ENCODE measurements around the gene TP53TG5. TPM values are rescaled to one million over a fixed set of nuclear protein-coding genes. Genes with fewer than 3 reads are reported as not detected.
A peak's percentile ranks its signal among the peaks of the same experiment; 100 is the strongest.

TP53TG5 gene
- polyA plus RNA-seq, 6 donors from 2014 or later: 0.14 to 0.29 (median 0.21) TPM; not detected in 2

- no peaks in the 10 kb centered on the region for H3K4me1 Mint-ChIP-seq
- H3K27me3 Mint-ChIP-seq: peaks cover 10 to 53% (median 33%) of the 10 kb centered on the region in 3 donors
- DNase-seq: no peak
- no peak overlapping the region for H3K27ac Mint-ChIP-seq
- H3K36me3 Mint-ChIP-seq: no peaks in the 10 kb centered on the region
- H3K4me3 Mint-ChIP-seq: no peak overlapping the region
- ATAC-seq (ENCODE audit: low read depth in 2 of 2): no peak
- no peaks in the 10 kb centered on the region for H3K9me3 Mint-ChIP-seq
These were observed 40.6 kb downstream of the TP53TG5 start for GRCh38 chr20:45337367-45338120.

- peaks cover 10 to 48% (median 33%) of the 10 kb centered on the region in 3 donors for H3K27me3 Mint-ChIP-seq
- no peaks in the 10 kb centered on the region for H3K36me3 Mint-ChIP-seq
- DNase-seq: no peak
- ATAC-seq (ENCODE audit: low read depth in 2 of 2): no peak
- H3K9me3 Mint-ChIP-seq: no peaks in the 10 kb centered on the region
- peak overlapping the region in 1 of 6 donors; percentile 30 for H3K27ac Mint-ChIP-seq
- H3K4me1 Mint-ChIP-seq: no peaks in the 10 kb centered on the region
- H3K4me3 Mint-ChIP-seq: no peak overlapping the region
These were observed 41.4 kb downstream of the TP53TG5 start for GRCh38 chr20:45336530-45337366.

GRCh38 chr20:45330476-45330875, 47.6 kb downstream of the TP53TG5 start:
- Mint-ChIP-seq H3K27ac (no peak overlapping the region), H3K27me3 (peaks cover 0 to 7% (median 3%) of the 10 kb centered on the region in 3 donors), H3K36me3 (no peaks in the 10 kb centered on the region), H3K4me3 (no peak overlapping the region), H3K9me3 (no peaks in the 10 kb centered on the region), H3K4me1 (peaks cover 0 to 16% (median 11%) of the 10 kb centered on the region in 3 donors)
- no peak for DNase-seq
- ATAC-seq (ENCODE audit: low read depth in 2 of 2): no peak

DNA sequence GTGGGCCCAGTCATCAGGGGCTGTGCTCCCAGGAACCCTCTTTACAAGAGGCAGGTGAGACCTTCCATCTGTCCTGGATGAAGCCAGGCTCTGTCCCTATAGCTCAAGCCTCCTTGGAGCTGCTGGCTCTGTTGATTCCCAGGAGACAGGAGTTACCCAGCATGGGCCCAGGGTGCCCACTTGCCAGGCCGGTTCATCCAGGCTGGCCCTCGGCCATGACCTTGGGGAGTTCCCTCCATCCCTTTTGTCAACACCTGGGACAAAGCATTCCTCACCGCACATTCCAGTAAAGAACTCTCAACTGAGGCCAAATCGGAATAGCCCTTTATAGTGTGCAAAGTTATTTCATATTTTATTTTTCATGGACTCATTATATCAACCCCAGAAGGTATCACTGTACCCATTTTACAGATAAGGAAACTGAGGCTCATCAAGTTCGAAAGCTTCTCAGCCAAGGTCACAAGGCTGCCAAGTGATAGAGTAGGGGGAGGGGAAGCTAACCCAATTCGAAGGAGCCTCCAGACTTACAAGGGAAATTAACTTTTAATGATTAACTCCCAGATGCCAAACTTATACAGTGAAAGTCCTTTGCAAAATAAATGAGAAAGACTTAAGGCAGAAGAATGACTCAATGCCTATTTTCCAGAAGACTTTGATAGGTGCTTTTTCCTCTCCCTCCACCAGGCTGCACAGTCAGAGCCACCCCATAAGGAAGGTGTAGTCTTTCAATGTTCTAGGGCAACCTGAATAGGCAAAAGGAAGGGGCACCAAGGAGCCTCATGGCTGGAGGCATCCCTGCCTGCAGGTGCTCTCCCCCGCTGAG, 48.4 kb downstream of the TP53TG5 start:
- Mint-ChIP-seq H3K27me3 (peaks cover 0 to 6% (median 0%) of the 10 kb centered on the region in 3 donors), H3K4me1 (peaks cover 0 to 19% (median 11%) of the 10 kb centered on the region in 3 donors), H3K4me3 (peak overlapping the region in 1 of 8 donors; percentile 56), H3K36me3 (no peaks in the 10 kb centered on the region), H3K27ac (no peak overlapping the region), H3K9me3 (no peaks in the 10 kb centered on the region)
- DNase-seq (no peak), ATAC-seq (ENCODE audit: low read depth in 2 of 2) (no peak)

DNA sequence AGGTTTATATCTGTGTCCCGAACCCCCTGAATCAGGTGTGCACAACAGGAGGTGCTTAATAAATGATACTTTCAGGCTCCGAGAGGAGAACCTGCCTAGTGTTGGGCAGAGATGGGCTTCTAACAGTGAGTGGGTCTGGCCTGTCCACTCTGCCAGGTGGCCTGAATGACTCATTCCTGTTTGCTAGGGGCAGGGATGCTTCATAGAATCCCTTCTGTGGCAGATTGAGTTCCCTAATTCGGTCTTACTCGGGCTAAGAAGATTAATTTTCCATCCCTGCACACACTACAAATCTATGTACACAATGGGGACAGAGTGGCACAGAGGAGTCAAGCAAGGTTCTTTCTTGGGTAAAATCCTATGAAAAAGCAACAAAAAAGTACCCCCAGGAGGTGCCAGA, 49.7 kb downstream of the TP53TG5 start:
- H3K36me3 Mint-ChIP-seq: no peaks in the 10 kb centered on the region

GRCh38 chr20:45325371-45325770, 52.8 kb downstream of the TP53TG5 start:
- DNase-seq (no peak), ATAC-seq (ENCODE audit: low read depth in 2 of 2) (no peak)
- peak overlapping the region in 1 of 6 donors; percentile 39 for H3K27ac Mint-ChIP-seq
- no peaks in the 10 kb centered on the region for H3K27me3 Mint-ChIP-seq
- no peaks in the 10 kb centered on the region for H3K36me3 Mint-ChIP-seq
- H3K4me1 Mint-ChIP-seq: peaks cover 7 to 50% (median 20%) of the 10 kb centered on the region in 3 donors
- no peak overlapping the region for H3K4me3 Mint-ChIP-seq
- H3K9me3 Mint-ChIP-seq: peaks cover 0 to 6% (median 3%) of the 10 kb centered on the region in 7 donors

More for the DNA sequence above, 49.7 kb downstream of the TP53TG5 start:
- DNase-seq (no peak), ATAC-seq (ENCODE audit: low read depth in 2 of 2) (no peak)
- Mint-ChIP-seq H3K4me1 (peaks cover 0 to 21% (median 11%) of the 10 kb centered on the region in 3 donors), H3K4me3 (no peak overlapping the region), H3K27ac (peak overlapping the region in 1 of 6 donors; percentile 4), H3K27me3 (peaks cover 0 to 6% (median 0%) of the 10 kb centered on the region in 3 donors), H3K9me3 (no peaks in the 10 kb centered on the region)

DNA sequence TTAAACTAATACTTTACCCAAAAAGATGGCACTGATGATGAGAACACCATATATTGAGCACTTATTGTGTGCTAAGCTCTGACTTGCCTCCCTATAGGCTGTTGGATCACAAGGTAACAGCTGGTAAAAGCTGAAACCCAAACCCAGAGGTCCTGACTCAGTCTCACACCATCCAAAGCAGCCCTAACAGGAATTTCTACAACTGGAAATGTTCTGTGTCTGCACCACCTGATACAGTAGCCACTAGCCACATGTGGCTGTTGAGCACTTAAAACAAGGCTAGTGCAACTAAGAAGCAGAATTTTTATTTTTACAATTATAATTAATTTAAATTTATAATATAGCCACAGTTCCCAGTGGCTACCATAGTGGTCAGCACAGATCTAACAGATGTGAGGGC, 54.4 kb downstream of the TP53TG5 start:
- Mint-ChIP-seq H3K9me3 (peaks cover 0 to 6% (median 3%) of the 10 kb centered on the region in 7 donors), H3K4me3 (no peak overlapping the region), H3K36me3 (no peaks in the 10 kb centered on the region), H3K27me3 (peaks cover 0 to 4% (median 0%) of the 10 kb centered on the region in 3 donors), H3K27ac (peak overlapping the region in 2 of 6 donors; percentile 18 to 83), H3K4me1 (peaks cover 16 to 55% (median 19%) of the 10 kb centered on the region in 3 donors)
- DNase-seq (no peak), ATAC-seq (ENCODE audit: low read depth in 2 of 2) (no peak)

DNA sequence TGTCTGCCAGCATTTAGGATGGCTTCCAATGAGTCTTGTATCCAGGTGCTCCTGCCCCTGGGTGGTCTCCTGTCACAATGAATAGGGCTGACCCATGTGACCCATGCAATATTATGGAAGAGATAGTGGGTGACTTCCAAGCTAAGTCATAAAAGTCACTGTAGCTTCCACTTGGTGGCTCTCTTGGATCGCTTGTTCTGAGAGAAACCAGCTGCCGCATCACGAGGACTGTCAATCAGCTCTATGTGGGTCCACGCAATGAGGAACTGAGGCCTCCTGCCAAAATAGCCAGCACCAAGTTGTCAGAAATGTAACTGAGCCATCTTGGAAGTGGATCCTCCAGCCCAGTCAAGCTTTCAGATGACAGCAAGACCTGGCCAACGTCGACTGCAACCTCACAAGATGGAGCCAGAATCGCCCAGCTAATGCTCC, 55.2 kb downstream of the TP53TG5 start:
- Mint-ChIP-seq H3K27me3 (peaks cover 0 to 4% (median 0%) of the 10 kb centered on the region in 3 donors), H3K36me3 (no peaks in the 10 kb centered on the region), H3K4me1 (peaks cover 22 to 59% (median 25%) of the 10 kb centered on the region in 3 donors), H3K4me3 (no peak overlapping the region), H3K27ac (peak overlapping the region in 1 of 6 donors; percentile 80), H3K9me3 (peaks cover 0 to 6% (median 3%) of the 10 kb centered on the region in 7 donors)
- ATAC-seq (ENCODE audit: low read depth in 2 of 2) (peak; percentile 19 to 25), DNase-seq (peak; percentile 45)

Other genes starting within 250 kb of the TP53TG5 start
- gene PI3, start 203.4 kb downstream of the TP53TG5 start, polyA plus RNA-seq (ENCODE audit: low read depth in 6 of 6): not detected
- not detected for gene SEMG1, start 171.3 kb downstream of the TP53TG5 start, polyA plus RNA-seq (ENCODE audit: low read depth in 6 of 6)
- gene SEMG2, start 157.0 kb downstream of the TP53TG5 start, polyA plus RNA-seq (ENCODE audit: low read depth in 6 of 6): not detected
- gene SLPI, start 123.8 kb downstream of the TP53TG5 start, polyA plus RNA-seq (ENCODE audit: low read depth in 6 of 6): under 1 TPM in 1 of 6 donors, not detected in 5; 0.63 TPM
- gene RBPJL, start 71.5 kb downstream of the TP53TG5 start, polyA plus RNA-seq (ENCODE audit: low read depth in 6 of 6): not detected
- not detected for gene MATN4, start 70.0 kb downstream of the TP53TG5 start, polyA plus RNA-seq (ENCODE audit: low read depth in 6 of 6)
- not detected for gene SDC4, start 29.9 kb downstream of the TP53TG5 start, polyA plus RNA-seq (ENCODE audit: low read depth in 6 of 6)
- gene SYS1, start 15.2 kb downstream of the TP53TG5 start, polyA plus RNA-seq (ENCODE audit: low read depth in 6 of 6): 10 to 100 TPM; 16.3 to 37.7 (median 36.1) TPM
- gene DBNDD2, start 30.0 kb upstream of the TP53TG5 start, polyA plus RNA-seq (ENCODE audit: low read depth in 6 of 6): 1 to 10 TPM; 1.1 to 3.3 (median 2.1) TPM
- gene PIGT, start 37.8 kb upstream of the TP53TG5 start, polyA plus RNA-seq (ENCODE audit: low read depth in 6 of 6): 100 to 1,000 TPM in 1 of 6 donors, 10 to 100 TPM in 5; 62.0 to 113 (median 77.9) TPM
- not detected for gene WFDC2, start 91.4 kb upstream of the TP53TG5 start, polyA plus RNA-seq (ENCODE audit: low read depth in 6 of 6)
- not detected for gene SPINT3, start 137.3 kb upstream of the TP53TG5 start, polyA plus RNA-seq (ENCODE audit: low read depth in 6 of 6)
- not detected for gene WFDC6, start 161.2 kb upstream of the TP53TG5 start, polyA plus RNA-seq (ENCODE audit: low read depth in 6 of 6)
- gene EPPIN, start 169.1 kb upstream of the TP53TG5 start, polyA plus RNA-seq (ENCODE audit: low read depth in 6 of 6): not detected
- gene WFDC8, start 201.0 kb upstream of the TP53TG5 start, polyA plus RNA-seq (ENCODE audit: low read depth in 6 of 6): not detected